CD4-positive, alpha-beta T cell treated with Interleukin-4 for 4 hours (primary cell): ENCODE data around the gene ZNF217.
"Not testable (repeated sequence)": the region's sequence is repeated elsewhere in the genome, so short reads cannot be mapped to it uniquely, and the experiment has no call there.

Experiments used
- DNase-seq: peaks from one replicate; pipeline ENCODE4 v3.0.0-alpha.2; 2020

ZNF217 gene

GRCh38 chr20:53522696-53523095 is 70.9 kb downstream of the ZNF217 start:
- no peak for DNase-seq

- no peak for DNase-seq
These were observed 71.6 kb downstream of the ZNF217 start for GRCh38 chr20:53522026-53522425.

- DNase-seq: not testable (repeated sequence)
These were observed 72.2 kb downstream of the ZNF217 start for GRCh38 chr20:53521421-53521820.

GRCh38 chr20:53517146-53517545 is 76.5 kb downstream of the ZNF217 start:
- DNase-seq: no peak
